Measurements from ENCODE around the gene INHA. TPM values are rescaled to one million over a fixed set of nuclear protein-coding genes. Genes with fewer than 3 reads are reported as not detected.

INHA gene
- total RNA-seq, 1 donor from 2014 or later: 0.59 TPM

DNA sequence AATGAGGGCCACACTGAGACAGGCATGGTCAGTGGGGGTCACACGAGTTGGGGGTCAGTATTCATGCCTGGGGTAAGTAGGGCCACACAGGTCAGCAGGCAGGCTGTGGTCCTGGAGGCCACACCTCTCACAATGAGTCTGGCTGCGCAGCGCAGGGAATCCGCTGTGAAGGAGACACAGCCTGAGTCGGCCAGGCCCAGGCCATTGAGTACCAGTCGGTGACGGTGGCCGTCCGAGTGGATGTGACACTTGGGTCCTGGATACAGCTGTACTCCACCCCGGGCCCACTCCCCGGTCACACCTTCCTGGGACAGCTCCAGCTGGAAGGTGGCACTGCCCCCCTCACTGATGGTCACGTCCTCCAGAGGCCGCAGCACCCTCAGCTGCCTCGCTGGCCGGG, 17.8 kb upstream of the INHA start:
- intact Hi-C loops (cut with DNase I): no loop called here
- no peak for DNase-seq (ENCODE audit: low spot score)

DNA sequence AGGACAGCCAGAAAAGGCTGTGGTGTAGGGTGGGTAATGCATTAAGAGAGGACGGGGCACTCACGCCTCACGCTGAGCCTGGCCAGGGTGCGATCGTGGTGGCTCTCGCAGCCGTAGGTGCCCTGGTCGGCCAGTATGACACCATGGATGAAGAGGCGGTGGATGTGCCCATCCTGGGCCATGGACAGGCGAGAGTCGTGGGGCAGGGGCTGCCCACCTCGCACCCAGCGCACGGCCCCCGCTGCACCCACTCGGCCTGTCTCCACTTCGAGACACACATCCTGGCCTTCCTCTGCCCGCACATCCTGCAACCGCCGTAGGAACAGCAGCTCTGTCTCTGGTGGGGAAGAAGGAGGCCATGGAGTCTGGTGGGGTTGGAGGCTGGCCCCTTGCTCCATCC, 16.2 kb upstream of the INHA start:
- intact Hi-C loops (cut with DNase I): no loop called here
- DNase-seq (ENCODE audit: low spot score): no peak

DNA sequence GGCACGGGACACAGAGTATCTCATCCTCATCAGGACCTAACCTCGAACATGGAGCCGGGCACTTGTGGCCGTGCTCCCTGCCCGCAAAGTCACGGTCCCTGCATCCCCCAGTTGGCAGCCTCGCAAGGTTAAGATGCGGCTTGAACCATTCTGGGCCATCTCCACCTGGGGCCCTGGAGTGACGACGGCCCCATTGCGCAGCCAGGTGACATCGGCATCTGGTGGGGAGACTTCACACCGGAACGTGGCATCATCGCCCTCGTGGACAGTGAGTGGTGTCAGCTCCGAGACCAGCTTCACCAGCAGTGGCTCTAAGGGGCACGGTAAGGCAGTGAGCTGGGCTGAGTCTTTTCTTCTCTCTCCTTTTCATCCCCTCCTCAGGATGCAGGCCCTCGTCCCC, 15.7 kb upstream of the INHA start:
- no peak for DNase-seq (ENCODE audit: low spot score)
- intact Hi-C loops (cut with DNase I): no loop called here

DNA sequence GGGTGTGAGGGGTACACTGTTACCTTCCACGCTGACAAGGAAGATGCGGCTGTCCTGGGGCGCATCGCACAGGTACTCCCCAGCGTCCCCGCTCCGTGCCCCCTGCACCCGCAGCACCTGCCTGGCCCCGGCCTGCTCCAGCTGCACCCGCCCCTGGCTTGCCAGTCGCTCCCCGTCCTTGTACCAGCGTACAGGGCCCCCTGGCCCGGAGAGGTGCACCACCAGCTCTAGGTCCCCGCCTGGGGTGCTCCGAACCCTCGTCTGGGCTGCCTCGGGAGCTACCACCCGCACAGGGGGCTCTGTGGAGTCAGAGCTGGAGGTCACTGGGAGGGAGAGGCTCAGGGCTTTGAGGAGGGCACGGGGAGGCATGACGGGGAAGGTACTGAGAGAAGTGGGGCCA, 14.8 kb upstream of the INHA start:
- DNase-seq (ENCODE audit: low spot score): no peak
- intact Hi-C loops (cut with DNase I): no loop called here

DNA sequence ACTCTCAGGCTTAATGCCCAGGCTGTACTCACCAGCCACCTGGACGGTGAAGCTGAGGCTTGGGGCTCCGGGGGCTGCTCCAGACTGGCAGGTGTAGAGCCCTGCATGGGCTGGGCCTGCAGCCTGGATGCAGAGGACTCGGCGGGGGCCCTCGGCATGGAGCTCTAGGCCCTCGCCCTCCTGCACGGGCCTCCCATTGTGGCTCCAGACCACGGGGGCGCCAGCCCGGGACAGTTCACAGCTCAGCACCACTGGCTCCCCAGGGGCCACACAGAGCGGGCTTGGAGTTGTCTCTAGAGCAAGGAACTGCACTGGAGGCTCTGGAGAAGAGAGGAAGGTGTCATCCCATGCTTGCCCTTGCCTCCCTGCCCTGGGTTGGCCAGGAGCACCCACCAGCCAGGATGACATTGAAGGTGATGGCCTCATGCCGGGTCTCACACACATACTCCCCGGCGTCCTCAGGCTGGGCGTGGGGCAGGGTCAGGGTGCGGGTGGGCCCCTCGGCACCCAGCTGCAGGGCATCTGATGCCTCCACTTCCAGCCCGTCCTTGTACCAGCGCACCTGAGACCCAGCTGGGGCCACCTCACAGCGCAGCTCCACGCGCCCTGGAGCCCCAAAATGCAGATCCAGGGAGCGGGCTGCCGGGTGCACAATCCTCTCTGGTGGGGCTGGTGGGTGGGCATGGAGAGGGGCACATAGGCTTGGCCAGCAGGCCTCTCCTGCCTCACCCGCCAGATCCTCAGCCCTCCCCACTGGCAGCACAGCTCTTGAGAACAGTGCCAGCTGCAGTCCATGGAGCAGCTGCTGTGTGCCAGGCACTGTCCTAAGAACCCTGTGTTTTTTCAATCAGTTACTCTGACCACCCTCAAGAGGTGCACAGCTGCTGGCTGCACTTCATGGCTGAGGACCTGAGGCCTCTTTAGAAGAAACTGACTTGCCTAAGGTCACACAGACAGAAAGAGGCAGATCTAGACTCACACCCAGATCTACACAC, 14.0 kb upstream of the INHA start:
- intact Hi-C loops (cut with DNase I): no loop called here
- DNase-seq (ENCODE audit: low spot score): no peak

DNA sequence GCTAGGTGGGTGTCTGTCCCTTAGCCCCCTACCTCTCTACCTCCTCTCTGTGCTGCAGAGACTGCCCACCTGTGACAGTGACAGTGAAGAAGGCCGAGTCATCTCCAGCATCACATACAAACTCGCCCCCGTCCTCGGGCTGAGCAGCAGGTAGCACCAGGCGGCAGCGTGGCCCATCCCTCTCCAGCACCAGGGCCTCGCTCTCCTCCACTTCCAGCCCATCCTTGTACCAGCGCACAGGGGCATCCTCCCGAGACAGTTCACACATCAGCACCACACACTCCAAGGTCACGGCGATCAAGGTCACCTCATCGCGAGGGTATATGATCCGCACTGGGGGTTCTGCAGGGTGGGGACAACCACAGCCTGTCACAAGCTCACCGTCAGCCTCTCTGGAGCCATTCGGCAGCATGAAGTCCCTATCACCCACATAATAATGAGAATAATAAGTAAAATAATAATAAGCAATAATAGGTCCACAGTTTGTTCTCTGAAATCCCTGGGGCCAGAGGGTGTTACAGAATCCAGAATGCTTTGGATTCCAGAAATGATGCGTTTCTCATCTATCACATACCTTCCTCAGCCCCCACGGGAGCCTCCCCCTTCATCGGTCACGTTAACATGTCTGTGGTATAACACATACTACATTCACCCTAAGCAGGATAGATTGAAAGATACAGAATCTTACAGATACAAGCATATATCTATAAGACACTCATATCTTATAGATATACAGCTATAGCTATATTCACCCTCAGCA, 12.8 kb upstream of the INHA start:
- DNase-seq (ENCODE audit: low spot score): no peak

DNA sequence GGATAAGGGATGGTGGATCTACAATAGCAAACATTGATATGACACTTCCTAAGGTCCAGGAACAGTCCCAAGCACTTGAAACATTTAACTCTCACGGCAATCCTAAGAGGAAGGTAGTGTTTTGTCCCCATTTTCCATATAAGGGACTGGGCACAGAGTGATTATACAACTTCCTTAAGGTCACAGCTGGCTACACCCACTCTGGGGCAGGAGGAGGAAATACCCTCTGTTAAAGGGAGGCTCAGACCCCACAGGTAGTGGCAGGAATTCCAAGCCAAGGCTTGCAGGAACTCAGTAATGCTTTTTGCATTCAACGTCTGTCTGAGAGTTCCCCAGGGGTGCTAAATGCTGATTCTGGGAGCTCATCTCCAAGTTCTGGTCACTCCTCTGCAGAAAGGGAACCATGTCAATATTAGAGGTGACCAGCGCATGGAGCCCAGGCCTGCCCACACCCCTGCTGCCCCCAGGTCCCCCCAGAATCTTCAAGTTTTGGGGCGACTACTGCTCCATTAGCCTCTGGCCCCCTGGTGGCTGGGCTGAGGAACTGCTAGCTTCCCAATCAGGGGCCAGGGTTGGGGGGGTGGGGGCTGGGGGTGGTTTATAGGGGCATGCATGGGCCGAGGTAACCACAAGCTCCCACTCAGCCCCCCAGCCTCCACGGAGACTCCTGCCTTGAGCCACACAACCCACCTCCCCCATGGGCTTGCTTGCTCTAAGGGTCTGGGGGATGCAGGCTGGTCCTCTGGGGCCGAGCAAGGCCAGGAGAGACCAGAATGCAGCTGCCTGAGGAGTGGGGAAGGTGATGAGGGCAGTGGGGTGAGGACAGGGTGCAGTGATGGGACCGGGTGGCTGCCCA, 11.8 kb upstream of the INHA start:
- no peak for DNase-seq (ENCODE audit: low spot score)
- intact Hi-C loops (cut with DNase I): loop anchor here (5.0 kb wide), 1 partner anchor 42 kb away; no protein-coding TSS in a partner anchor

More for the DNA sequence above, 12.8 kb upstream of the INHA start:
- intact Hi-C loops (cut with DNase I): no loop called here

DNA sequence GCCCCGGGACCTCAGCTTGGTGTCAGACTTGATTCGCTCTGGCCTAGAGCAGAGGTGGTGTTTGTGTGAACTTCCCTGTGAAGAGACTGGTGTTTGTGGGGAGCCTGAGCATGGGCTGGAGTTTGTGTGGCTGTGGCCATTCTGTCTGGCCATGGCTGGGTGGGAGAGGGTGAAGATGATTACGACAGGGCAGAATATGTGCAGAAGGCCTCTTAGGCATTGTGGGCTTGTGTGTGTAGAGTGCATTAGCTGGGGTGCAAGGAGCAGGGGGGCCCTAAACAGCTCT, 11.3 kb upstream of the INHA start:
- intact Hi-C loops (cut with DNase I): loop anchor here (5.0 kb wide), 1 partner anchor 41 kb away; no protein-coding TSS in a partner anchor
- no peak for DNase-seq (ENCODE audit: low spot score)

DNA sequence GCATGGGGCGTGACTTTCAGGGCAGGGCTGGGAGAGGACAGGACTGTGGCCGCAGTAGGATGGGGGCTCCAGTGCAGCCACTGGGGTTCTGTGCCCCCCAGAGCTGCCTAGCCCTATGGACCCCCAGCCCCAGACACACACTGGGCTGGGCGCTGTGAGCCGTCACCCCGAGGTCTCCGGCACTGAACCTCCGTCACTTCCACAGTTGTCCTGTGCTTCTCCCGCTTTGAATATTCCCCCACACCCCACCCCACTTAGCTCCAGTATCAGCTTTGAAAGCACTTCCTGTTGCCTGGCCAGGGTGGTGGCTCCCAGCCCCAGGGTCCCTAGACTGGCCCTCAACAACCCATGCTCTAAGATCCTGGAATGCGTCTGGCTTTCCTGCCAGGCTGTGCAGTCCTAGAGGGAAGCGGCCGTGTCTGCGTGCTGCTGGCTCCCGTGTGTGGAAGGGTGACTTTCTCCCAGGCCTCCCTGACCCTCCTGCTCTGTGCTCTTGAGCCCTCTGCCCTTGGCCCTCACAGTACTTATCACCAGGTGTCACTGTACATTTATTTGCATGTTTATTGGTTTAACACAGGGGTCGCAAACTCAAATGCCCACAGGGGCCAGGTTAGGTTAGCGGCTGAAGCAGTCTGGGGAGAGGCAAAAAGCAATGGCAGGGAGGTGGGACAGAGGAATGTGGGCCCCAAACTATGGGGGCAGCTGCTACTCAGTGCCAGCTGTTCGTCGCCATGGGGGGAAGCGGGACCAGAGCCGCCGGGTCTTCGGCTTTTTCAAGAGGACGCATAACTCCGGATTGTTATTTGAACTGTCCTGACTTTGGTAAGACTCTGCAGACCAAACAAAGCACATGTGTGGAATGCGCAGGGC, 10.7 kb upstream of the INHA start:
- peak; percentile 66 for DNase-seq (ENCODE audit: low spot score)
- intact Hi-C loops (cut with DNase I): loop anchor here (5.0 kb wide), 1 partner anchor 41 kb away; no protein-coding TSS in a partner anchor

DNA sequence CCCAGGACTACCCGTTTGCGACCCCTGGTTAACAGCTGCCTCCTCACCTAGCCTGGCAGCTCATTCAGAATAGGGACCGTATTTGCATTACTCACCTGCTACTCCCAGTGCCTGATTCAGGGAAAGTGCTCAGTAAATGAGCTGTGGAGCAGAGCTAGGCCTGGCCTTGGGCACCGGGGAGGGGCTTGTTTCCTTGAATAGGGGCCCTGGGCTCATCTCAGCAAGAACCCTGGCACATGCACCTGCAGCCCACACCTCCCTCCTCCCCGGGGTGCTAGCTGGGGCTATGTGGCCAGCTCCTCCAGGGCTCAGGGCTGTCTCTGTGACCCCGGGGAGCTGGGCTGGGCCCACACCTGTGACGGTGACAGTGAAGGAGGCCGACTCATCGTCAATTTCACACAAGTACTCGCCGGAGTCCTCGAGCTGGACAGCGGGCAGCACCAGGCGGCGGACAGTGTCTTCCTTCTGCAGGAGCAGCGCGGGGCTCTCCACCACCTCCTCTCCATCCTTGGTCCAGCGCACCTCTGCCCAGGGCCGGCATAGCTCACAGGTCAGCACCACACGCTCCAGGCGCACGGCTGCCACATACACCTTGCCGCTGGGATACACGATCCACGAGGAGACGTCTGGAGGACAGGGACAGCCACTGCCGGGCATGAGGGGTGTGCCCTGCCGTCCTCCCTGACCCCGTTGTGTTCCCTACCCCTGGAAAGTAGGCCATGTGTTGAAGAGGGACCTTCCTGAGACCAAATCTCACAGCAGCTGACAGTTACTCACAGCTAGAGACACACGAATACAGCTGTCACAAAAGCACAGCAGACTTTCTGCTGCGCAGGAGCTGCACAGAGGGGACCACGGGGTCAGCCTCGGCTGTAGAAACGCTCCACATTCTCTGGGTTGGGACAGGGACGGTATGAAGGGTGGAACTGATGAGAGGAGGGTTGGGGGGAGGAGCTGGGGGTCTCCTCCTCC, 9.8 kb upstream of the INHA start:
- intact Hi-C loops (cut with DNase I): loop anchor here (5.0 kb wide), 1 partner anchor 40 kb away; no protein-coding TSS in a partner anchor
- peak; percentile 74 for DNase-seq (ENCODE audit: low spot score)

DNA sequence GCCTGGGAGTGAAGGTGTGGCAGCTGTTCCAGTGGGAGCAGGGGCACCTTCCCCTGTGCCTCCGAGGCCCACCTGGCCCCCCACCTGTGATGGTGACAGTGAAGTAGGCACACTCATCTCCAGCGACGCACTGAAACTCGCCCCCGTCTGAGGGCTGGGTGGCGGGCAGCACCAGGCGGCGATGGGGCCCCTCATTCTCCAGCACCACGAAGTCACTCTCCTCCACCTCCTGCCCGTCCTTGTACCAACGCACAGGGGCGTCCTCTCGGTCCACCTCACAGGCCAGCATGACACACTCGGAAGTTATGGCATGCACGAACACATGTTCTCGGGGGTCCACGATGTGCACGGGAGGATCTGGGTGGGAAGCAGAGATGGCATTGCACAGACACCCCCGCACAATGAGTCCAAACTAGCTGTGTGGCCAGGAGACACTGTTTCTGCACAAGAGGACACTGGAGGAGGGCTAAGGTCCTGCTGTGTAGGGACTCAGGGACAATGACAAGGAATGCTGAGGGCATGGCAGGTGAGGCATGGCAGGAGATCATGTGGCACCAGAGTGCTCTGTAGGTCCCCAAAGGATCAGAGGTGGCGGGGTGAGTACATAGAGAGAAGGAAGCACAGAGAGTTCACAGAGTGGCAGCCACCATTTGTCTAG, 8.7 kb upstream of the INHA start:
- intact Hi-C loops (cut with DNase I): loop anchor here (5.0 kb wide), 1 partner anchor 39 kb away; no protein-coding TSS in a partner anchor
- DNase-seq (ENCODE audit: low spot score): no peak

DNA sequence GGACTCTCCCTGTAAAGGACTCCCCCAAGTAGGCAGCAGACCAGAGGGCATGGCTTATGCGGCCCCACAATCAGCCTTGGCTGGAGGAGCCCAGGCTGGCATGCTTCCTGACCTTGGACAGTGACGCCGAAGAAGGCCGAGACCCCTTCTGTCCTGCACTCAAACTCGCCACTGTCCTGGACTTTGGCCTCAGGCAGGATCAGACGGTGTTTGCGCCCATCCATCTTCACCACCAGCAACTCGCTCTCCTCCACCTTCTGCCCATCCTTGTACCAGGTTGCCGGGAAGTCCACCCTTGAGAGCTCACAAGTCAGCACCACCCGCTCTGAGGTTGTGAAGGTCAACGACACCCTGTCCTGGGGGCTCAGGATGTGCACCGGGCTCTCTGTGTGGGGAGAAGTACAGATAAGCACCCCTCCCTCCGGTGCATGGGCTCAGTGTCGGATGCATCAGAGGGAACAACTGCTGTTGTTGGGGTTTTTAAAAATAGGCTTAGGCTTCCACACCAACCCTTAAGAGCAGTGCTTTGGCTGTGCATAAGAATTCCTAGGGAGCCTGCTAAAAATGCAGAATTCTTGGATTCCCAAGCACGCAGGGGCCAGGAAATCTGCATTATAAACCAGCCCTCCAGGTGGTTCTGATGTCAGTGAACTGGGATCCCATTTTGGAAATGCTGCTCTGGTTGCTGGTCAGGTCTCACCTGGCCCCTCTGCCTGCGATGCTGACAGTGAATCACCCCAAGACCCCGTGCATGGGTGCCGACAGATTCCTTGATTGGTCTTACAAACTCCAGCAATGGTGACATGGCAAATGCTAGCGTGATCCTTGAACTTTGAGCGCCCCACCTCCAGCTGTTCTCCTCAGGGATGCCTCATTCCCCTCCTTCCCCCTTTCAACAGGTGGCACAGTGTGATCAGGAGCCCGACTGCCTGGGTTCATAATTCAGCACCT, 6.7 kb upstream of the INHA start:
- DNase-seq (ENCODE audit: low spot score): no peak
- intact Hi-C loops (cut with DNase I): no loop called here

DNA sequence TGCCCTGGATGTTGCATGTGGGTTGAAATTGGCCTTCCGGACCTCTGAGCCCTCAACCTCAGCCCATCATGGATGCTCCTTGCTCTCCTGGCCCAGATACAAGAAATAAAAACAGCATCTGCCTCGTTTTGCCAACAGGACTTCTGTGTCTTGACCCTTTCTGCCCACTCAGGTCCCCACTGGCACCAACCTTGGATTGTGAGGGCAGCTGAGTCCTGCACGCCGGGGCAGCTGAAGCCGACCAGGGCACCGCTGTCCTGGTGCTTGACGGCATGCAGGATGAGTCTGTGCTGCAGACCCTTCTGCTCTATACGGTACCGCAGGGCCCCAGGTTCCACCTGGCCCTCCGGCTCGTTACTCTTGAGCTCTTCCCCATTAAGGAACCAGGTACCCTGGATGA, 5.5 kb upstream of the INHA start:
- DNase-seq (ENCODE audit: low spot score): no peak
- intact Hi-C loops (cut with DNase I): no loop called here

DNA sequence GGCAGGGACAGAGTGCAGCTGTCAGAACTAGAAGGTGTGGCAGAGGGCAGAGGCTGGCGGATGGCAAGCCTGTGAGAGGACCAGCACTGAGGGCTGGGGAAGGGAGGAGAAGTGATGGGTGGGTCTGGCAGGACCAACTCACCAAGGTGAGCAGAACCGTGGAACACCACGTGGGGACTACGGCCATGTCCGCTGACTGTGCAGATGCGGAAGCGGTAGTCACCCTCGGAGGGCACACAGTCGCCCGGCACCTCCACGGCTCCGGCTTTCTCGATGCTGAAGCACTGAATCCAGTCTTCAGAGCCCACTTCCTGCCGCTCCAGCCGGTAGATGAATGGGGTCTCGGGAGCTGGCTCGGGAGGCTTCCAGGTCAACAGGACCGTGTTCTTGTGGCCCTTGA, 5.0 kb upstream of the INHA start:
- peak; percentile 75 for DNase-seq (ENCODE audit: low spot score)
- intact Hi-C loops (cut with DNase I): no loop called here

DNA sequence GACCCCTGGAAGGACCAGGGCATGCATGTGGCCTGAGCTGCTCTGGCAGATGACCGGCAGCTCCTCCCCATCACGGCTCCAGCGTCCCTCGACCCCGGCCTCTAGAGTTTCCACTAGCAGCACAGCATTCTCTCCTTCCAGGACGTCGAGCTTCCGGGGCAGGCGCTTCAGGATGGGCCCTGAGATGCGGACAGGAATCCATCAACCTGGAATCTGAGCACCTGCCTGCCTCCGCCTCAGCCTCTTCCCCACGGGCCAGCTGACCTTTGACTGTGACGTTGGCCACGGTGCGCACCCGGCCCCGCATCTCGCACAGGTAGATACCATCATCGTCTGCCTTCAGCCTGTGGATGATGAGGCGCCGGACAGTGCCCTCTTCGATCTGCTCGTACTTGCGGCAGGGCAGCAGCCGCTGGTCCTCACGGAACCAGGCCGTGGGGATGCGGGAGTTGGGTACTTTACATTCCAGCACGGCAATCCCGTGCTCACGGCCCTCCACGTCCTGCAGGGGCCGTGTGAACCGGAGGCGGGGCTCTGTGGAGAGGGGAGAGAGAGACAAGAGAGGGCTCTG, 4.2 kb upstream of the INHA start:
- intact Hi-C loops (cut with DNase I): no loop called here
- DNase-seq (ENCODE audit: low spot score): no peak

DNA sequence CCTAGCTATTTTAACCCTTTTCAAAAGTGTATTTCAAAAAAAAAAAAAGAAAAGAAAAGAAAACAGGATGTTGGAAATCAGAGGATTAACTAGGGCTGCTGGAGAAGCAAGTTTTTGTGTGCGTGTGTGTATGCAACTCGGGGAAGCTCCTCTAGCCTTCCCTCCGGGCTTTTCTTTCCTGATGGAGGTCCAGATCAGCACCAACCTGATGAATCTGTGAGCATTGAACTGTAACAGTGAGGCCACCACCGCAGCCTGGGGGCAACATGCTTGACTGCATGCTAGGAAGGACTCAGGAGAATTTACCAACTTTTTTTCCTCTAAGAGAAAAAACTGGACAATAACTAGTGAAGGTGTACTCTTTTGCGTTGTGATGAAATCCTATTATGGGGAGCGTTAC, 3.1 kb upstream of the INHA start:
- intact Hi-C loops (cut with DNase I): no loop called here
- DNase-seq (ENCODE audit: low spot score): no peak

Measured in cardiac septum (tissue), 1 donor.